Thyroid gland (tissue), 4 donors: ENCODE results near the gene REPS1.

ENCODE experiments used
- POLR2A ChIP-seq, 2 donors: fragments of 450-650 bp; IDR thresholded peaks; one replicate each; pipeline ENCODE4 v1.6.1; 2017; ENCODE audit warnings: antibody characterized with exemption in 2 of 2, mild to moderate bottlenecking in 2 of 2, moderate library complexity in 1 of 2
- TF ChIP-seq, protein P1 (sequence below), 6 experiments: fragments of 200-600 bp in 3 of 6; fragments of 450-650 bp in 3 of 6; sonication (generic) in 3 of 6; IDR thresholded peaks; one replicate each; pipeline ENCODE4 v1.5.1; 2016 to 2019; ENCODE audit warnings: antibody characterized with exemption in 6 of 6, mild to moderate bottlenecking in 2 of 6, inconsistent platforms in 1 of 6, moderate library complexity in 1 of 6

DNA sequence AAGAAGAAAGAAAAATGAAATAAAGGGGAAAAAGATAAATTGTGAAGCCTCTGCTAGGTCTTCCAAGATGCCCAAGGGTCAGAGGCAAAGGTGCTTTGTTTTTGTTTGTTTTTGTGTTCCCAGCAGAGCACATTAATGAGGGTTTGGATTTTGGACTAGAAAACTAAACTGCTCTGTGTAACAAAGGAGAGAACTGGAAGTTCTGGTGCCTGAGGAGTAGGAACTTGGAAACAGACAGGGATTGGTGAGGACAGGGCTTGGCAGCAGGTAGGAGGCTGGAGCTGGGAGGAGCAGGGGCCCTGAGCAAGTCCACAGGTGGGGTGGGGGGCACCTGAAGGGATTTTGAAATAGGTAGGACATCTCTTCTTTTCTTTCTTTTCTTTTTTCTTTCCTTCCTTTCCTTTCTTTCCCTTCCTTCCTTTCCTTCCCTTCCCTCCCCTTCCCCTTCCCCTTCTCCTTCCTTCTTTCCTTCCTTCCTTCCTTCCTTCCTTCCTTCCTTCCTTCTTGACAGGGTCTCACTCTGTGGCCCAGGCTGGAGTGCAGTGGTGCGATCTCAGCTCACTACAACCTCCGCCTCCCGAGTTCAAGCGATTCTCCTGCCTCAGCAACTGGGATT is 25.2 kb upstream of the REPS1 start:
- TF ChIP-seq, protein P1, sequence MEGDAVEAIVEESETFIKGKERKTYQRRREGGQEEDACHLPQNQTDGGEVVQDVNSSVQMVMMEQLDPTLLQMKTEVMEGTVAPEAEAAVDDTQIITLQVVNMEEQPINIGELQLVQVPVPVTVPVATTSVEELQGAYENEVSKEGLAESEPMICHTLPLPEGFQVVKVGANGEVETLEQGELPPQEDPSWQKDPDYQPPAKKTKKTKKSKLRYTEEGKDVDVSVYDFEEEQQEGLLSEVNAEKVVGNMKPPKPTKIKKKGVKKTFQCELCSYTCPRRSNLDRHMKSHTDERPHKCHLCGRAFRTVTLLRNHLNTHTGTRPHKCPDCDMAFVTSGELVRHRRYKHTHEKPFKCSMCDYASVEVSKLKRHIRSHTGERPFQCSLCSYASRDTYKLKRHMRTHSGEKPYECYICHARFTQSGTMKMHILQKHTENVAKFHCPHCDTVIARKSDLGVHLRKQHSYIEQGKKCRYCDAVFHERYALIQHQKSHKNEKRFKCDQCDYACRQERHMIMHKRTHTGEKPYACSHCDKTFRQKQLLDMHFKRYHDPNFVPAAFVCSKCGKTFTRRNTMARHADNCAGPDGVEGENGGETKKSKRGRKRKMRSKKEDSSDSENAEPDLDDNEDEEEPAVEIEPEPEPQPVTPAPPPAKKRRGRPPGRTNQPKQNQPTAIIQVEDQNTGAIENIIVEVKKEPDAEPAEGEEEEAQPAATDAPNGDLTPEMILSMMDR (IDR thresholded peaks at IDR 0.05), result no peak
- no peak for TF ChIP-seq POLR2A (IDR thresholded peaks at IDR 0.05)
